NCI-H2227 treated with DMSO at 0.1 percent for 48 hours (cell line): ENCODE results near the gene AGTR1.
"Not testable (repeated sequence)": the region's sequence is repeated elsewhere in the genome, so short reads cannot be mapped to it uniquely, and the experiment has no call there.

ENCODE experiments used
- DNase-seq: peaks from one replicate; lab custom pipeline; 2025; lab: John Stamatoyannopoulos, UW

AGTR1 gene

DNA sequence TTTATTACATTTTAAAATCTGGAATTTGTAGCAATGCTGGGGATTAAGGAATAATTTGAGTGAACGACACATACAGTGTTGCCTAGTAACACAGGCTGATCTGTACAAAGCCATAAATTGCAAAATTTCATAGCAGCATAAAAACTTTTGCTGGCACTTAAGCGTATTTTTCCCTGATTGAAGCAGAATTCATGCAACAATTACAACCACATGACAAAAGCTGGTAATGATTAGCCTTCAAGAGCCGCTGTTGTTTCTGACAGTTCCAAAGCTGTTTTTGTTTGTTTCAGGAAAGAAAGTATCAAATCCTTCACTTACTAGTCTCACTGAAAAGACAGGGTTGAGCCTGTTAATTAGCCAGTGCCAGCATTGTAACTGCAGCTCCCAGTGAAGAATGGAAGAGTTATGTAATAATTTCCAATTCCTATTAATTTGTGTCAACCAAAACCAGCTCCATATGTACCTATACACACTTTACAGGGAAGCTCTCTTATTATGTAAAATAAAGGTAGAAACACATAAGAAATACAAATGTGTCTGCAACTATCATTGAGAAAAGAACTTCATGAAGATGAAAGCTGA is 60.7 kb downstream of the AGTR1 start:
- DNase-seq = no peak

DNA sequence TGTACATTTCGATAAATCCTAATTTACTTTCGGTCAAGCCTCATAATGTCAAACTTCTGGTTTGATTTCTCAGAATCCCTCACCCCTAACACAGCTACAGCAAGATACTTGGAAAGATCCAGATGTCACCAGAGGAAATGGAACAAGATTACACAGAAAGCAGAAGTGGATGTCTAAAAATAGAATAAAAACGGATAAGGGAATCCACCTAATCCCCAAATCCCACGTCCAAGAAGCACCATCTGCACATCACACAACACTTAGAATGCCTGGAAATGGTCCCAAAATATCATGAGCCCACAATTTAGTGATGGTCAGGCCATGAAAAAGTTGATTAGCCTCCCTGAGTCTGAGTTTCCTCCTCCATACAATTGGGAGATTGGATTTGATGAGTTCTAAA is 61.7 kb downstream of the AGTR1 start:
- no peak for DNase-seq

DNA sequence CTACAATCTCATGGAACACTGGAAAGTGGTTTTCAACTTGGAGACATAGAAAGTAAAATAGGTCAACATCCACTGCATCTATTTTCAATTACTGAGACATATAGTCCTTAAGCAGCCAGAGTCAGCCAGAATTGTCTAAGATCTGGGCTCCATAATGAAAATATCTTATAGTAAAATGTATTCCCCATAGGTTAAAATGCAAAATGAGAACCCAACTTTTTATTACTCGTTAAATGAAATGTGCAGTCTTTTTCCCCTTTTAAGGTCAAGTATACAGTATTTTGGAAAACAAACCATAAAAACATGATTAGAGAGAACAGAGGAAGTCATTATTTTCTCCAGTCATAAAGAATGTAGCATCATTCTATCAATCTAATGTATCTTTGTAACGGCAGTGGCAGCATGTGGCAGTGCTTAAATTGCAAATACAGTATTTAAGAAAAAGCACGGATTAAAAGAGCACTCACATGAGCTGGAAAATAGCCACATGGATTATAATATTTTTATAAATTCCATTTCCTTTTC is 65.5 kb downstream of the AGTR1 start:
- DNase-seq = no peak

DNA sequence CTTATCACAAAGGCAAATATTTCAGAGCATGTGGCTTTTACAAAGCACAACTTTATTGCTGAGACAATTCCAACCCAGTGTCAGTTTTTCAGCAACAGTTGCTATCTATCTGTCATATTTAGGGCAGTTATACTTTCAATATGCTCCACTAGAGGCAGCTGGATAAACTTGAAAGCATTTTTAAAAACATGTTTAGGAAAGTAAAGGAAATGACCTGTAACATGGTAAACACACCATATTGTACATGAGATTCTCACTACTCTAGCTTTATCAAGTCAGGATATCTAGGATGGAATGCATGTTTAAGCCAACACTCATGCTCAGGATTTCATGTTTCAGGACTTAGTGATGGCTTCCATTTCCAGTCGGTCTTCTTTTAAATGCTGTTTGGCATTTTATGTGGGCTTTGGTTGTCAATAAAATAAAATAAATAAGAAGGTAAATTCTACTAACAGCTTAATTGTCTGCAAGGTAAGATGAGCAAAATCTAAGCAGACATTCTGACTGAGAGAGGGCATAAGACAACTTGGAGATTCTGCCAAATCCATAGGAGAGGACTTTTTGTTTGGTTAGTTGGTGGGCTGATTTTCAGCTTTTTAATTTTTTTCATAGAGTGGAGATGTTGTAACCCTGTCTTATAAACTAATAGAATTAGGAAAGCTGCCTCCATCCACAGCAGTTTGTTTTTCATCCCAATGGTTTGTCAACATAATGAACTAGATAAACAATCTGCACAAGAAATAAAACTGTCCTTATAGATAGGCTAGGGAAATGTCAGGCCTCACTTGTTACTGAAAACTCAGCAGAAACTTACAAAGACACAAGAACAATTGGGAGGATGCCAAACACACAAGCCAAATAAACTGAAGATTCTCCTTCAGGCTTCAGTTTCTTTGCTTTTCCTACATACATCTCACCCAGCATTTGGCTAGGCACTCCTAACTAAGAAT is 66.6 kb downstream of the AGTR1 start:
- no peak for DNase-seq

DNA sequence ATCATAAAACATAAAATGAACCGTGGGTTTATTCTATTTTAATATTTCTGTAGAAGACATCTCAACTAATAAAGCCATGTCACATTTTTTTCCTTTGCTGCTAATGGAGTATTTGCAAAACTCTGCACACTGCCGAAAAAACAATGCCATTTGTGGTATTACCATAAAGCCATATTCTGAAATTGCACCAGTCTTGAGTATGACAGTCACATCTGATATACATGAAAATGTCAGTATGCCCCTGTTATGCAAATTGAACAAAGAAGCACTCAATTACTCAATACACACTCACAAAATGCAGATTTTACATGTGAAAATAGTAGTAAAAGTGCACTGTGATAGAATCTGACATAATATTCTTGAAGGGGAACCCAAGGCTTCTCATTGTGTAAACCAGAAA is 74.7 kb downstream of the AGTR1 start:
- DNase-seq = no peak

DNA sequence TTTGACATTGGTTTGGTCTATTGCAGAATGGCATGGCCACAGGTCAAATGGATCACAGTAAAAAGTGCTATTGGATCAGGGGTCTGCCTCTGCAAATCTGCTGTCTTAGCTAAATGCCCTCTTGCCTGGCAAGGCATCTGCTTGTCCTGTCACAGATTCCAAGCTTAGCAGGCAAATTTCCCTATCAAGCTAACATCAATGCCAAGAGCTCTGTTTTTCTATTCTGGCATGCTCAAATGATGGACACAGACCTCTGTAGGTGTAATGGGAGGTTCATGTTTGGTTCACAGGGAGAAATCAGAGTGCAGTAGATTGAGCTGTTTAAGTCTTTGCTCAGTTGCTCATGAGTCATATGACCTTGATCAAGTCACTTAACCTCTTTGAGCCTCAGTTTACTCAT is 75.1 kb downstream of the AGTR1 start:
- no peak for DNase-seq

DNA sequence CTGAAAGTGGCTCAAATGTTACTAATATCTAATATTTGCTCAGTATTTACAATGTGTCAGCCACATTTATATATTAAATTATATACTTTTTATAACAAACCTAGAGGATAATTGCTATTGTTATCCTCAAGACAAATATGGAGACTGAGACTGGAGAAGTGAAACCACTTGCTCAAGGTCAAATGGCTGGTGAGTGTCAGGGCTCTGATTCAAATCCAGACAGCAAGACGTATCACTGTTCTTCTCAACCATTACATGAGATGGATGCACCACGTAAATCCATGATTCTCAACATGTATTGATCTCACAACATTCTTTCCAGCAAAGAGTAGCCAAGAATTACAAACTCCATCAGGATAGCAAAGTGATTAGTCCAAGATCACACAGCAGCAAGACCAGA is 76.1 kb downstream of the AGTR1 start:
- no peak for DNase-seq

DNA sequence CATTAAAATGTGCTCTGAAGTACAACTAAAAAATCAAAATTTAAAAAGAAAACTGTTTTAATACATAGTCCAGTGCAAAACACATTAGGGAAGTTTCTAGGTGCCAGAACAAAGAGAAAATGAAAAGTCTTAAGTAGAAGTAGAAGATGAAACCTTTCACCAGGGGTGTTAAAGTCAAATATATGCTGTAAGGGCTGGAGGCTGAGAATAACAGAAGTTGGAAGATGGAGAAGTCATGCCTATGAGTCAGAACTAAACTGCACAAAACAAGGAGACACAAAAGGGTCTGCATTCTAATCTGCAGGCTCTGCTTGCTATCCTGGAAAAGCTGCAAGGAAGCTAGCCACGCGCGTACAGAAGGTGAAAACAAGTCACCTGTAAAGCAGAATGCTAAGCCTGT is 81.2 kb downstream of the AGTR1 start:
- no peak for DNase-seq

DNA sequence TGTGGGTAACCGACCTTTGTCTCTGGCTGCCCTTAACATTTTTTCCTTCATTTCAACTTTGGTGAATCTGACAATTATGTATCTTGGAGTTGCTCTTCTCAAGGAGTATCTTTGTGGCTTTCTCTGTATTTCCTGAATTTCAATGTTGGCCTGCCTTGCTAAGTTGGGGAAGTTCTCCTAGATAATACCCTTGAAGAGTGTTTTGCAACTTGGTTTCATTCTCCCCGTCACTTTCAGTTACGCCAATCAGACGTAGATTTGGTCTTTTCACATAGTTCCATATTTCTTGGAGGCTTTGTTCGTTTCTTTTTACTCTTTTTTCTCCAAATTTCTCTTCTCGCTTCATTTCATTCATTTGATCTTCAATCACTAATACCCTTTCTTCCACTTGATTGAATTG is 87.3 kb downstream of the AGTR1 start:
- DNase-seq = not testable (repeated sequence)

DNA sequence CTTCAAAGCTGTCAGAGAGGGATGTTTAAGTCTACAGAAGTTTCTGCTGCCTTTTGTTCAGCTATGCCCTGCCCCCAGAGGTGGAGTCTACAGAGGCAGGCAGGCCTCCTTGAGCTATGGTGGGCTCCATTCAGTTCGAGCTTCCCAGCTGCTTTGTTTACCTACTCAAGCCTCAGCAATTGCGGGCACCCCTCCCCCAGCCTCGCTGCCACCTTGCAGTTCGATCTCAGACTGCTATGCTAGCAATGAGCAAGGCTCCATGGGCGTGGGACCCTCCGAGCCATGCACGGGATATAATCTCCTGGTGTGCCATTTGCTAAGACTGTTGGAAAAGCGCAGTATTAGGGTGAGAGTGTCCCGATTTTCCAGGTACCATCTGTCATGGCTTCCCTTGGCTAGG is 88.5 kb downstream of the AGTR1 start:
- not testable (repeated sequence) for DNase-seq

DNA sequence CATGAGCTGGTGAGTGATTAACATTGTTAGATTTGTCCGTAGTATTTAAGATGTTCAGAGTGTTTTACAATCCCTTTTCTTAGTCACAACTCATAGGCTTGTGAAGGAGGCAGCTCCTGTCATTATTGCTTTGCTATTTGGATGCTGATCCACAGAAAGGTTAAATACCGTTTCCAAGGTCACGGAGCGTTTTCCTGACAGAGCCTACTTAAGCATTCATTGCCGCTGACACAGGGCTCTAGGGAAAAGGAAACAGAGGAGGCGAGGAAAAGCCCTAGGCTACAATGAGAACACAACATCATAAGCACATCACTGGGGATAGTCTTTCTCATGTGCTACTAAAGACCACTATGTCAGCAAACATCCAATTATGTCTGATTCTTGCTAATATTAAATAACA is 91.4 kb downstream of the AGTR1 start:
- no peak for DNase-seq

DNA sequence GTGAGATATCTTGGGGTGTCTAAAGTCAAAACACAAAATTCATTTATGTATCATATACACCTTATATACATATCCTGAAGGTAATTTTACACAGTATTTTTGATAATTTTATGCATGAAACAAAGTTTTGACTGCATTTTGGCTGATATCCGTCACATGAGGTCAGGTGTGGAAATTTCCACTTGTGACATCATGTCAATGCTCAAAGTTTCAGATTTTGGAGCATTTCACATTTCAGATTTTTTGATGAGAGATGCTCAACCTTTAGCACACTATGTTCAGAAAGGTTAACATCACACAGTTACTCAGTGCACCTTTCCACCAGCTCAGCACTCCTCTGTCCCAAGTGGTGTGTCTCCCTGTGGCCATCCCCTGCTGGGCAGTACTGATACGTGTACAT is 92.2 kb downstream of the AGTR1 start:
- no peak for DNase-seq

DNA sequence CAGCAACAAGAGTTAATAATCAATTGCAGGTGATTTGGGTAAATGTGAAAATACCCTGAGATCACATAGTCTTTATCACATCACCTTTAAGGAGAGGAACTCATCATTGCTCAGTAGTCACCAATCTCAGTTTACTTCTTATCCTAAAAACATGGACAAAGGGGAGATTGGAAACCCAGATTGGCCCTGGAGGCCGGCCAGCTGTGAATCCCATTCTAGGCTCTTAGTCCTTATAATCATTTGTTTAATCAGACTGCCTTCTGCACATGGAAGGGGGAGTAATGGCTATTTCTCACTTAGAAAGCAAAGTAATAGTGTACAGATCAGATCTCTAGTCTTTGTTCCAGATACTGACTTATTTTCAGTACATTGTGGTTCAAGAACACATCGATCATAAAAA is 92.7 kb downstream of the AGTR1 start:
- no peak for DNase-seq

DNA sequence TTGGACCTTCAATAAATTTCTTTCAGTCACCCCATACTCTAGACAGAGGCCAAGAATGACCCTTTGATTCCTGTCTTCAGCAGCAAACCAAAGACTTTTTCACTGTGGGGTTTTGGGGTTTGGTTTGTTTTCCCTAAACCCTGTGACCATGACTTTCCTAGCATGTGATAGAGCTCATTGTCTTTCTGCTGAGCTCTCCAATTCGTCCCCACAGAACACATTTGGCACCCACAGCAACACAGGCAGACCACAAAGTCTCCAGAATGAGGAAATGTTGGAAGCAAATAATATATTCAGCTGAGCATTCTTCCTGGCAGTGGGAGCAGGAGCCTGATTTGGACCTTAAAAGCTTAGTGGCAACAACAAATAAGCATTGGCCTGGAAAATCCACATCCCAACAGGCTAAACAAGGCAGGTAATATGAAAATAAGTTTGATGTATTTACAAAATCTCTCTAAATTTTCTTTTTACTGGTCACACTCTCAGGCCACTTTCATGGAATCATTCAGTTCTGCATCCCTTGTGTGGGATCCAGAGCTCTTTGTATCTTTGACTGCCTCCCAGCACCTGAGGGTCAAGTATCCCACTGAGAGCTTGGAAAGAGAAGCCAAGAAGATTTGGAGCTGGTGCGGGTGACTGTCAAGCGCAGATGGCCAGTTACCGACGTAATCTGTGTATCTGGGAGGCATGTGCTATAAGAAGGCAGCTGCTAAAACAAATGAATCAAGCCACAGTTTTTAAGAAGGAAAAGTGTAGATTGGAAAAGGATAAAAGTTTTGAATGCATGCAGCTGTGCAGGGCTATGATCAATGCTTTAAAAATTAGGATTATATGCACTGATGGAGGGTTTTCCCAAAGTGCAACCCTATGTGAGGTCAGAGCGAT is 93.4 kb downstream of the AGTR1 start:
- DNase-seq = no peak

DNA sequence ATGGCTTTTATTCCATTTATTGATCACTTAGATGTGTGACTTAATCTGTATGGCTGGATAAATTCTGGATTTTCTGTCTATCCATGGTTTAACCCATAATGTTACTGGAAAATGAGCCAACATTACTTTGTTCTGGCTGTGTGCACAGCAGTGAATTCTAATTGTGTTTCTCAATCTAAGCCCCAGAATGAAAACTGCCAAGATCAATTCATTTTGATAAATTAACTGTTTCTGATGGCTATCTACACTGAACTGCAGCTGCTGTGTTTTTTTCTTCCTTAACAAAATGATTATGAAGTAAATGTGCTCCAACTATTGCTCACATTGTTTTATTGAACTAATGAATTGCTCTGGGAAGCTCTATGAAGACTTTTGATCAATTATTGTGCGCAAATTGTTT is 94.2 kb downstream of the AGTR1 start:
- no peak for DNase-seq

DNA sequence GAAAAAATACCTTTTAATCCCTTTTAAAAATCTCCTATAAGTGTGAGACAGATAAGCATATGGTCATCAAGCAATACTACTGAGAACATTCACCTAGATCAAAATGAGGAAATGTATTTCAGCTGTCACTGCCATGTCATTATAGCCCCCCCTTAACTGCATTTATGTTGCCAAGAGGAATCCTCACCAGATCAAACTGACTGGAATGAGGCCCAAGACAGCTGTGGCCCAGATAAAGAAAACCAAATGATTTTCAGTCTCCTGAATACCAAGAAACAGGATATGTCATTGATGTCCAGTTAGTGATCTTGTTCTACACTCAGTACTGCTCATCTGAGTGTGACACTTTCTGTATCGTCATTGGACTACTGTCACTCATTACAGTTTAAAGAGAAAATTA is 94.8 kb downstream of the AGTR1 start:
- DNase-seq = no peak
